Aortic smooth muscle cell (primary cell): ENCODE measurements around the gene TRIM28. TPM values are rescaled to one million over a fixed set of nuclear protein-coding genes. Genes with fewer than 3 reads are reported as not detected.

Experiments used
- total RNA-seq: library from RNA; depleted of rRNA; stranded (reverse); fragments of >200 nt; gene quantifications from 2 replicates; pipeline ENCODE4 v1.2.3, GENCODE V29; 2014

The TRIM28 gene
- 241 and 323 TPM in 2 replicates for total RNA-seq

DNA sequence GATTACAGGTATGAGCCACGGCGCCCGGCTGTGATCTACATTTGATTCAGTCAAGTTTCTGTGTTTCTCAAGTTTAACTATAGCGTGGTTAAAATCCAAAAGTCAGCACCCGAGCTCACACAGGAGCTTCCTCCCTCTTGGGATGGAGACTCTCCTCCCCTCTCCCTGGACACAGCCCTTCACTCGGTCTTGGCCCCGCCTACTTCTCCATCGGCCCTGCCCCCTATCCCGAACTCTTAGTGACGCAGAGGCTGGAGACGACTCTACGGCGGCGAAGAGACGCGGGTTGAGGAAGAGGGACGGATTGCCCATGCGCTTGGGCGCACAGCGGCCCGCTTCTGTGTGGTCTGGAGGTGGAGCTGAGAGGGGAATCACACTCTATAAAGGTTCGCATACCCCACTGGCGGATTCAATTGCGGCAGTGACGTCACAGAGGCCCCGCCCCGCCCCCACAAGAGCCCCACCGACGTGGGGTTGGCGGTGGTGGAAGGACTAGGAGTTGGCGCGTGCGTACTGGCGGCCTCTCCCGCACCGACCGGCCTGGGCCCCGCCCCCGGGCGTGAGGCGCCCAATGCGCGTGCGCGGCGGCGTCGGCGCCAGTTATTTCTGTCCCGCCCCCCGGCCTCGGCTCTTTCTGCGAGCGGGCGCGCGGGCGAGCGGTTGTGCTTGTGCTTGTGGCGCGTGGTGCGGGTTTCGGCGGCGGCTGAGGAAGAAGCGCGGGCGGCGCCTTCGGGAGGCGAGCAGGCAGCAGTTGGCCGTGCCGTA is at the start of gene TRIM28:
Gene TRIM28 (plus strand): TSS at position 239 of the 765 bp plus-strand sequence. CDS start 694 bp downstream, outside the sequence.

DNA sequence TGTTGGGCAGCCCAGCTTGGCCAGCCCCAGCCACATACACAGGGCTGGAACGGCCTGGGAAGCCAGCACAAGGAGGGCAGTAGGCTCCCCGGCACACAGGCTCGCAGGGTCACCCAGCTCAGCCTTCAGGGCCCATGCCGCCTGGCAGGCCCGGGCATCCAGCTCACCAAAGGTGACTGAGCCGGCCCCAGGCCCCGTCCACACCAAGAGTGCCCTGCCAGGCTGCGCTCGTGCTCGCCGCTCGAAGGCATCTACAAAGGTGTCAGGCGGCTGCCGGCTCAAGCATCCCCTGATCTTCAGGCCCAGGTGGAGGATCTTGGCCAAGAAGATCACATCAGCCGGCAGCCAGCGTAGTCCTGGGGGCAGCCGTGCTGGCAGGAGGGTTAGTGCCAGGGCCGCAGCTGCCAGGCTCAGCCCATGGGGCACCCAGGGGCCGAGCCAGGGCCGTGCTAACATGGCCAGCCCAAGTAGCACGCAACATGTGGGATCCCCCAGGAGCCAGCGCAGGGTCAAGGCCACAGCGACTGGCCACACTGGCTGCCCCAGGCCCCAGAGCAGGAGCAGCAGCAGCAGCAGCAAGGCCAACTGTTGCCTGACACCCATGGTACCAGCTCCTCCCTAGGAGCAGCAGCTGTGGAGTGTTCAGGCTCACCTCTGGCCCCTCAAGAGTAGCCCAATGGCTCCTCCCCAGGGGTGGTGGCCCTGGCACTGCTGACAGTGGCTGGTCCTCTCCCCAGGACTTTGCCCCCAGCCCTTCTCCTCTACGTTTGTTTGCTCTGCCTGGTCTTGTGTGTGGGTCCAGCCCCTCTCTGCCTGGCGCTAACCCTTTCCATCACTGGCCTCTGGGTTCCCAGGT is 32.3 kb upstream of the TRIM28 start, which contains the start of gene SLC27A5:
Gene SLC27A5 (minus strand): TSS at position 640 of the 856 bp plus-strand sequence. CDS start 37 bp downstream, at position 603.

DNA sequence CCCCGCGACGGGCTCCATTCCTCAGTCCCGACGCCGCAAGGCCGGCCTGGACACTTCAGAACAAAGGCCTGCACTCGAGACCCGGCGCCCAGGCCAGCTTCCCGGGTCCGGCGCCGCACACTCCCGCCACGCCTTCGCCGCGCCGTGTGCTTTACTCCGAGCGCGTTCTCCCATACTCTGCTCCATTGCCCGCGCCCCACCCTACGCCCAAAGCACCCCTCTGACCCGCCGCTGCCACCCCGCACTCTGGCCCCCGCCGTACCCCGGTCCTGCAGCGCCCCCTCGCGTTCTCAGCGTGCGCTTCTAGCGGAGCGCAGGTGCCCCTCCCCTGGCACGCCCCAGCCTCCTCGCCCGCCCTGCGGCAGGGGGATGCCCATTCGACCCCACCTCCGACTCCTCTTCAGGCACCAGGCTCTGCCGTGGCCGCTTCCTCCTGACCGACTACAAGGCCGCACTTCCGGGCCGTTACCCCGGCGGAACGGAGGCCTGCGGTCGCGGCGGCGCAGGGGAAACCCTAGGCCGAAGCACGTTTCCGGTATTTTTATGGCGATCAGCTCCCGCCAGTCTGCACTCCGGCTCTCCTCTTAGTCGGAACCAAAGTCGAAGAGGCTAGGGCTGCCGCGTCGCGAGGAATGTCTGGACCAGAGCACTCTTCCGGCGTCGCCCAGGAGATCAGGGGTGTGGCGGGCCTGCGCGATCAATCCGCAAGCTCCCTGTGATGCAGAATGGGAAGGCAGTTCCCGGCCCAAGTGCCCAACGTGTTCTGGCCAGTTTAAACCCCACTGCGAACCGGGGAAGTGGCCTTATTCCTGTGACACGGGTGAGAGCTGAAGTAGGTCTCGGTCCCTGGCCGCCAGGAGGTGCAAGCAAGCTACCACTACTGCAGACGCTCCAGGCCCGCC is 24.3 kb upstream of the TRIM28 start, which contains the start of gene ZBTB45:
Gene ZBTB45 (minus strand): TSS at position 456 of the 902 bp plus-strand sequence. CDS start 2,137 bp downstream, outside the sequence.

DNA sequence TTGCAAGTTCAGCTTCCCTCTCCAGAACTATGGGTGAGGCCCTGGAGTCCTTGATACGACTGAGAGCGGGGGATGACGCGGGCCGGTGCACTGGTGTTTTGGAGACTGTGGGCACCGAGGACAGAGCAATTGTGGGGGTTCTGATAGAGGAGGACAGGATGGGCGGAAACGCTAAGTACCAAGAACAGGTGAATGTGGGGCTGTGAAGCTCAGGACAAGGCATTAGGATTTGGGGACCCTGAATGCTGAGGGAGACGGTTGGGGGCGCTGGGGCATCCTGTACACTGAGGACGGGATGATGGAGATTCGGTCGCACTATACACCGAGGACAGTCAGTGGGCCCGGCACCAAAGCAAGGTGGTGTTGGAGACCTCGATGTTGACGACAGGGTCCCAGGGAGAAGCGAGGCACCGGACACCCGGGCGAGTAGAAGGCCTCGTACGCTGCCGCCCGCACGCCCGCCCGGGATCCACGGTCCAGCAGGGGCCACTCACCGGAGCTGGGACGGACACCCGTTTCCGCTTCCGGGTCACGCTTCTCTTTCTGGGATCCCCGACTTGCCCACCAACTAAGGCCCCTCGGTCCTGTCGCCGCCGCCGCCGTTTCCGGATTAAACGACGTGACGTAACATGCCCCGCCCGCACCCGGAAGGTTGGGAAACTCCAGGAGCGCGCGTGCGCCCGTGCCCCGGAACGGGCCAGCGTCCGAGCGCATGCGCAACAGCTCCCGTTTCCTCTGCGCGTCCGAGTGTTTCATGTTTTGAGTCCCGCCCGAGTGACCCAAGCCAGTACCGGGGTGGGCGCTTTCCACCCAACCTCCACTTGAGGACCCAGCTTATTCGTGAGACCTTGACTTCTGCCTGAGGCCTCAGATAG is 10.9 kb downstream of the TRIM28 start, which contains the start of gene CHMP2A:
Gene CHMP2A (minus strand): TSS at position 612 of the 875 bp plus-strand sequence. CDS start 893 bp downstream, outside the sequence.

DNA sequence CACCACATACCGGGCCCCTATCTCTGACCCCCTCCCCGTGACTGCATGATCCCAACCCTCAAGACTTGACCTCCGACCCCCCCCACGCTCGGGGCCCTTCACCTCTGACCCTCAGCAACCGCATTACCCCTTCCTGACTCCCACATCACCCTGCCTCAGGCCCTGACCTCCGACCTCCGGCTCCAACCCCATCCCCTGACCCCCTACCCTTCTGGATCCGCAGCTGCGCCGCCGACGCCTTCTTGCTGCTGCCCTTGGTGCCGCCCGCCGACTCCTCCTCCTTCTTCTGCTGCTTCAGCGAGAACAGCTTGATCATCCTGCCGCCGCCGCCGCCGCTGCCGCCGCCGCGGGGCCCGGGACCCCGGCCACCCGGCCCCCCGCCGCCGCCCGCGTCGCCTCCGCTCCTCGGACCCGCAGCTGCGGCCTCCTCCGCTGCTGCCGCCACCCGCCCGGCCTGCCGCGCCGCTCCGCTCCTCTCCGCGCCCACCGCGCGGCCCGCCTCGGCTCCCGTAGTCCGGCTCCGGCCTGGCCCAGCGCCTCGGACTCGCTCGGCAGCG is 14.3 kb downstream of the TRIM28 start, which contains the start of gene UBE2M:
Gene UBE2M (minus strand): TSS at position 546 of the 557 bp plus-strand sequence. CDS start 230 bp downstream, at position 316.

DNA sequence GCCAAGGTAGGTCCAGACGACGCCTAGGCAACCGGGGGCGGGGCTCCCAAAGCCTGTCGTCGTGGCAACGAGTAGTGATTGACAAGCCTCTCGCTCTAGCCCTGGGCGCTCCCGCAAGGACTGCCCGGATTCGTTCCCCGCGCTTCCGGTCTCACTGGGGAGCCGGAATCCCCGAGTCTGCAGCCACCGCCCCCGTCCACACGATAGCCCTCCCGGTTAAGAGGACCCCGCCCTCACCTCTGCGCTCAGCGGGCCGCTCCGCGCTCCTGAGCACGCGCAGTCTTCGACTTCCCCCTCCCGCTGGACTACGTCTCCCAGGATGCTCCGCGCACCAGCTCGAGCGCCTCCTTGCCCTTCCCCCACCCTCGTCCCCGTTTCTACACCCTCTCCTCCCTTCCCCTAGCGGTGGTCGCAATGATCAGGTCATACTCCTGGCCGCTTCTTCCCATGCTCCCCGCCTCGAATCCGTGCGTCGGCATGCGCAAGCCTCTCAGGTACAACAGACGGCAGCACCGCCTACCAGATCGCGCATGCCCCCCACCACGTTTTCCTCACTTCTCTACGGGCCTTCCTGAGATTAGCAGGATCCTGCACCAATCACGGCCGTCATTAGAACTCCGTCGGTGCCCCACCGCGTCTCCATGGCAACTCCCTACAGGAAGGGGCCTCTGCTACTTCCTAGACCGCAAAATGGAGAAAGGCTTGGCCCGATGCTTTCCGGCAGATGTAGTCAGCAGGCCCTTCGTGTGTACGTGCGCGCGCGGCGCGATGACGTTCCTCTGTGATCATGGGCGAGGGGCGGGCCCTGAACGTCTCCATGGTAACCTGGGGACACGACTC is 29.2 kb downstream of the TRIM28 start, which contains the start of gene MZF1:
Gene MZF1 (minus strand): TSS at position 518 of the 840 bp plus-strand sequence. CDS start 1,946 bp downstream, outside the sequence.

Other genes starting within 250 kb of the TRIM28 start
- gene ERVK3-1, start 238.7 kb upstream of the TRIM28 start, total RNA-seq = 37.9 and 40.6 TPM in 2 replicates
- gene ZSCAN22, start 217.1 kb upstream of the TRIM28 start, total RNA-seq = 1.8 and 2.2 TPM in 2 replicates
- gene A1BG, start 190.6 kb upstream of the TRIM28 start, total RNA-seq = 3.6 and 7.1 TPM in 2 replicates
- gene ZNF497, start 181.3 kb upstream of the TRIM28 start, total RNA-seq = 0.53 and 0.68 TPM in 2 replicates
- gene ZNF837, start 163.0 kb upstream of the TRIM28 start, total RNA-seq = 1.1 and 1.3 TPM in 2 replicates
- 1,860 and 2,343 TPM in 2 replicates for gene RPS5, start 156.8 kb upstream of the TRIM28 start, total RNA-seq
- gene RNF225, start 148.4 kb upstream of the TRIM28 start, total RNA-seq = 0.12 and 0.26 TPM in 2 replicates
- gene ZNF584, start 135.4 kb upstream of the TRIM28 start, total RNA-seq = 12.3 and 17.6 TPM in 2 replicates
- 9.5 and 10.3 TPM in 2 replicates for gene ZNF132, start 103.9 kb upstream of the TRIM28 start, total RNA-seq
- 7.8 and 10.8 TPM in 2 replicates for gene ZNF324B, start 92.4 kb upstream of the TRIM28 start, total RNA-seq
- gene ZNF324, start 77.0 kb upstream of the TRIM28 start, total RNA-seq = 9.6 and 13.6 TPM in 2 replicates
- 5.3 and 6.2 TPM in 2 replicates for gene ZNF446, start 67.7 kb upstream of the TRIM28 start, total RNA-seq
- gene SLC27A5, start 32.1 kb upstream of the TRIM28 start, total RNA-seq = 12.5 and 14.5 TPM in 2 replicates
- 5.7 and 5.8 TPM in 2 replicates for gene ZBTB45, start 24.3 kb upstream of the TRIM28 start, total RNA-seq
- gene CHMP2A, start 11.0 kb downstream of the TRIM28 start, total RNA-seq = 187 and 216 TPM in 2 replicates
- 64.0 and 95.3 TPM in 2 replicates for gene UBE2M, start 14.5 kb downstream of the TRIM28 start, total RNA-seq
- gene MZF1, start 29.3 kb downstream of the TRIM28 start, total RNA-seq = 11.4 and 11.9 TPM in 2 replicates